Measurements from ENCODE around the gene CACNA1B. TPM values are rescaled to one million over a fixed set of nuclear protein-coding genes. Genes with fewer than 3 reads are reported as not detected.

CACNA1B gene
- total and polyA plus RNA-seq, 2 donors (not counting 1 experiment from before 2014, with no cell fraction given) = 0.15 TPM; not detected in 1

DNA sequence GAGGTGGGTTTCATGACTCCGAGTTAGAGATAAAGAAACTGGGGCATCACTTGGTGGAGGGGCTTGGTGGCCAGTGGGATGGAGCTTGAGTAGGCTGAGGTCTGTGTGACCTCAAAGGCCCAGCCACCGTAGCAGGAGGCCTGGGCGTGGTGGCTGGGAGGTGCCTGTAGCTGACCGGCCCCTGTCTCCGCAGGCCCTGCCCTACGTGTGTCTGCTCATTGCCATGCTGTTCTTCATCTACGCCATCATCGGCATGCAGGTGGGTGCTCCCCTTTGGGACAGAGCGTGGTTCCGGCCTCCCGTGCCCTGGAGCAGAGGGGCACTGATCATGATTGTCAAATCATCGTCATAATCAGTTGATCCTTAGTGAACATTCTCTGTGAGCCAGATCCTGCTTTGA, 196.2 kb downstream of the CACNA1B start:
- ATAC-seq (ENCODE audit: low read depth) = no peak
- H3K27ac Mint-ChIP-seq = no peak overlapping the region
- no peaks in the 10 kb centered on the region for H3K4me1 Mint-ChIP-seq
- DNase-seq = no peak
- 98% methylated on average over 12 of the region's 12 CpGs for WGBS (ENCODE audit: insufficient coverage)
- H3K9me3 Mint-ChIP-seq (ENCODE audit: insufficient read depth) = no peaks in the 10 kb centered on the region
- ChIA-PET POLR2A (no interaction called here), CTCF (no interaction called here)
- Histone ChIP-seq H3K27ac (ENCODE audit: low read length in 2 of 2) (no peak overlapping the region), H3K4me2 (replicated peaks; ENCODE audit: low read depth, low read length, poor library complexity, severe bottlenecking) (no peak overlapping the region), H2AFZ (ENCODE audit: insufficient read depth, low read depth, low read length, poor library complexity, severe bottlenecking) (no peak overlapping the region), H3K4me1 (ENCODE audit: control insufficient read depth in 2 of 2, insufficient read depth in 2 of 2, low read length in 2 of 2) (no peaks in the 10 kb centered on the region), H3K79me2 (ENCODE audit: control insufficient read depth, insufficient read depth, low read length) (no peaks in the 10 kb centered on the region), H3K9ac (ENCODE audit: low read length) (no peak overlapping the region), H3K9me3 (ENCODE audit: control extremely low read depth in 1 of 3, control insufficient read depth in 2 of 3, insufficient read depth in 1 of 3, low read length in 2 of 3) (no peaks in the 10 kb centered on the region), H4K20me1 (ENCODE audit: control insufficient read depth, insufficient read depth, low read length, poor library complexity, severe bottlenecking) (no peaks in the 10 kb centered on the region), H3K27me3 (replicated peaks in 1 of 4; ENCODE audit: control extremely low read depth in 1 of 4, control insufficient read depth in 3 of 4, insufficient read depth in 4 of 4, low read length in 3 of 4) (peaks cover 0 to 7% (median 0%) of the 10 kb centered on the region in 4 experiments), H3K4me3 (ENCODE audit: control extremely low read depth in 1 of 5, extremely low read depth in 1 of 5, insufficient read depth in 1 of 5, low read depth in 2 of 5, low read length in 4 of 5) (no peak overlapping the region), H3K36me3 (replicated peaks in 1 of 2; ENCODE audit: control extremely low read depth in 1 of 2, control insufficient read depth in 1 of 2, extremely low read depth in 1 of 2, insufficient read depth in 2 of 2, low read length in 1 of 2) (no peaks in the 10 kb centered on the region)
- peaks cover 25% of the 10 kb centered on the region for H3K27me3 Mint-ChIP-seq
- TF ChIP-seq, protein P1, sequence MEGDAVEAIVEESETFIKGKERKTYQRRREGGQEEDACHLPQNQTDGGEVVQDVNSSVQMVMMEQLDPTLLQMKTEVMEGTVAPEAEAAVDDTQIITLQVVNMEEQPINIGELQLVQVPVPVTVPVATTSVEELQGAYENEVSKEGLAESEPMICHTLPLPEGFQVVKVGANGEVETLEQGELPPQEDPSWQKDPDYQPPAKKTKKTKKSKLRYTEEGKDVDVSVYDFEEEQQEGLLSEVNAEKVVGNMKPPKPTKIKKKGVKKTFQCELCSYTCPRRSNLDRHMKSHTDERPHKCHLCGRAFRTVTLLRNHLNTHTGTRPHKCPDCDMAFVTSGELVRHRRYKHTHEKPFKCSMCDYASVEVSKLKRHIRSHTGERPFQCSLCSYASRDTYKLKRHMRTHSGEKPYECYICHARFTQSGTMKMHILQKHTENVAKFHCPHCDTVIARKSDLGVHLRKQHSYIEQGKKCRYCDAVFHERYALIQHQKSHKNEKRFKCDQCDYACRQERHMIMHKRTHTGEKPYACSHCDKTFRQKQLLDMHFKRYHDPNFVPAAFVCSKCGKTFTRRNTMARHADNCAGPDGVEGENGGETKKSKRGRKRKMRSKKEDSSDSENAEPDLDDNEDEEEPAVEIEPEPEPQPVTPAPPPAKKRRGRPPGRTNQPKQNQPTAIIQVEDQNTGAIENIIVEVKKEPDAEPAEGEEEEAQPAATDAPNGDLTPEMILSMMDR (IDR thresholded peaks at IDR 0.05) = no peak
- TF ChIP-seq EZH2 (IDR thresholded peaks at IDR 0.05; ENCODE audit: borderline replicate concordance, insufficient read depth, low read depth, low read length, poor library complexity, severe bottlenecking) = no peak
- intact Hi-C loops (cut with micrococcal nuclease) = no loop called here
- no peak overlapping the region for H3K4me3 Mint-ChIP-seq

DNA sequence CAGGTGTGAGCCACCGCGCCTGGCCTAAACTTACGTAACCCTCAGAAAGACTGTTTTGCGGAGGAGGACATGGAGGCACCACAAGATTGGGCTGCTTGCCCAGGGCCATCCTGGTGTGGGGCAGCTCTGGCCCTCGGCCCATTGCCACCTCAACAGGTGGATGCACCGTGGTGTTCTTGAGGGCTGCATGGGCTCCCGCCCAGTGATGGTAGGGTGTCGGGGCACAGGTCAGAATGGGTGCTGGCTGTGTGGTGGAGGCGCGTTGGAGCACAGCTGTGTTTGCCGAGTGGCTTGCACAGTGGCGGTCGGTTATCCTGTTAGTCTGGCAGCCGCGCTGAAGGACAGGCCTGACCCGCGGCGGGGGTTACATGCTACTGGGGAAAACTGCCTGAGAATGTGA, 196.9 kb downstream of the CACNA1B start:
- H3K4me2 ChIP-seq (replicated peaks; ENCODE audit: low read depth, low read length, poor library complexity, severe bottlenecking) = no peak overlapping the region
- no peaks in the 10 kb centered on the region for H3K9me3 ChIP-seq (ENCODE audit: control extremely low read depth in 1 of 3, control insufficient read depth in 2 of 3, insufficient read depth in 1 of 3, low read length in 2 of 3)
- Mint-ChIP-seq H3K27me3 (peaks cover 30% of the 10 kb centered on the region), H3K4me3 (no peak overlapping the region), H3K4me1 (no peaks in the 10 kb centered on the region), H3K27ac (no peak overlapping the region), H3K9me3 (ENCODE audit: insufficient read depth) (no peaks in the 10 kb centered on the region)
- H4K20me1 ChIP-seq (ENCODE audit: control insufficient read depth, insufficient read depth, low read length, poor library complexity, severe bottlenecking) = no peaks in the 10 kb centered on the region
- no peak overlapping the region for H3K9ac ChIP-seq (ENCODE audit: low read length)
- no peaks in the 10 kb centered on the region for H3K79me2 ChIP-seq (ENCODE audit: control insufficient read depth, insufficient read depth, low read length)
- no peak overlapping the region for H3K4me3 ChIP-seq (ENCODE audit: control extremely low read depth in 1 of 5, extremely low read depth in 1 of 5, insufficient read depth in 1 of 5, low read depth in 2 of 5, low read length in 4 of 5)
- 97% methylated on average over 18 of the region's 18 CpGs for WGBS (ENCODE audit: insufficient coverage)
- H3K36me3 ChIP-seq (replicated peaks in 1 of 2; ENCODE audit: control extremely low read depth in 1 of 2, control insufficient read depth in 1 of 2, extremely low read depth in 1 of 2, insufficient read depth in 2 of 2, low read length in 1 of 2) = no peaks in the 10 kb centered on the region
- H2AFZ ChIP-seq (ENCODE audit: insufficient read depth, low read depth, low read length, poor library complexity, severe bottlenecking) = no peak overlapping the region
- no peak for DNase-seq
- CTCF ChIA-PET = no interaction called here
- H3K27ac ChIP-seq (ENCODE audit: low read length in 2 of 2) = no peak overlapping the region
- H3K27me3 ChIP-seq (replicated peaks in 1 of 4; ENCODE audit: control extremely low read depth in 1 of 4, control insufficient read depth in 3 of 4, insufficient read depth in 4 of 4, low read length in 3 of 4) = peaks cover 0 to 7% (median 0%) of the 10 kb centered on the region in 4 experiments
- intact Hi-C loops (cut with micrococcal nuclease) = no loop called here
- TF ChIP-seq EZH2 (IDR thresholded peaks at IDR 0.05; ENCODE audit: borderline replicate concordance, insufficient read depth, low read depth, low read length, poor library complexity, severe bottlenecking) = no peak
- TF ChIP-seq, protein P1 (IDR thresholded peaks at IDR 0.05) = no peak
- no peak for ATAC-seq (ENCODE audit: low read depth)
- POLR2A ChIA-PET = no interaction called here
- H3K4me1 ChIP-seq (ENCODE audit: control insufficient read depth in 2 of 2, insufficient read depth in 2 of 2, low read length in 2 of 2) = no peaks in the 10 kb centered on the region
